Central memory CD4-positive, alpha-beta T cell (primary cell): Measurements from ENCODE around the gene PPP1R27.
A peak's percentile ranks its signal among the peaks of the same experiment; 100 is the strongest.

Experiments used
- DNase-seq: peaks from one replicate; pipeline ENCODE4 v3.0.0; 2022
- total RNA-seq, 3 experiments: gene quantifications; one replicate each; lab custom pipeline; 2026; lab: John Stamatoyannopoulos, UW

Gene PPP1R27
- total RNA-seq = 0 to 0.19 (median 0.04) reads per million in 3 experiments

- DNase-seq = no peak
These were observed at the start of gene PPP1R27 for GRCh38 chr17:81834831-81835267. Gene PPP1R27, minus strand, starts transcription at chr17:81835050. Its CDS starts 97 bp downstream, at chr17:81834953.

GRCh38 chr17:81884520-81884919, 49.7 kb upstream of the PPP1R27 start:
- DNase-seq = no peak

GRCh38 chr17:81879121-81879520, 44.3 kb upstream of the PPP1R27 start:
- DNase-seq = no peak

- no peak for DNase-seq
These were observed 43.4 kb upstream of the PPP1R27 start for GRCh38 chr17:81878294-81878693.

GRCh38 chr17:81877569-81877968, 42.7 kb upstream of the PPP1R27 start:
- no peak for DNase-seq

GRCh38 chr17:81871387-81872230, 36.8 kb upstream of the PPP1R27 start:
- DNase-seq = peak; percentile 96

GRCh38 chr17:81870981-81871386, 36.1 kb upstream of the PPP1R27 start, which contains the start of gene ARHGDIA:
Gene ARHGDIA, minus strand, starts transcription at chr17:81871337. Its CDS starts 1,407 bp downstream, at chr17:81869930.
- DNase-seq = no peak

GRCh38 chr17:81870131-81870980, 35.5 kb upstream of the PPP1R27 start:
- DNase-seq = peak; percentile 44

- no peak for DNase-seq
These were observed 34.6 kb upstream of the PPP1R27 start for GRCh38 chr17:81869221-81870130.

- no peak for DNase-seq
These were observed 33.9 kb upstream of the PPP1R27 start for GRCh38 chr17:81868674-81869220.

- no peak for DNase-seq
These were observed 33.3 kb upstream of the PPP1R27 start for GRCh38 chr17:81867991-81868673.

- DNase-seq = no peak
These were observed 32.5 kb upstream of the PPP1R27 start for GRCh38 chr17:81867170-81867990.

GRCh38 chr17:81866440-81867169, 31.8 kb upstream of the PPP1R27 start:
- no peak for DNase-seq

GRCh38 chr17:81865733-81866439, 31.0 kb upstream of the PPP1R27 start:
- DNase-seq = no peak

- no peak for DNase-seq
These were observed 30.5 kb upstream of the PPP1R27 start for GRCh38 chr17:81865358-81865732.

GRCh38 chr17:81863833-81864768, 29.3 kb upstream of the PPP1R27 start:
- no peak for DNase-seq

GRCh38 chr17:81863123-81863675, 28.3 kb upstream of the PPP1R27 start:
- DNase-seq = no peak
